ENCODE measurements around the gene MAPK8. TPM values are rescaled to one million over a fixed set of nuclear protein-coding genes. Genes with fewer than 3 reads are reported as not detected.

Gene MAPK8
- total RNA-seq, 1 donor from 2014 or later, result 43.2 TPM

DNA sequence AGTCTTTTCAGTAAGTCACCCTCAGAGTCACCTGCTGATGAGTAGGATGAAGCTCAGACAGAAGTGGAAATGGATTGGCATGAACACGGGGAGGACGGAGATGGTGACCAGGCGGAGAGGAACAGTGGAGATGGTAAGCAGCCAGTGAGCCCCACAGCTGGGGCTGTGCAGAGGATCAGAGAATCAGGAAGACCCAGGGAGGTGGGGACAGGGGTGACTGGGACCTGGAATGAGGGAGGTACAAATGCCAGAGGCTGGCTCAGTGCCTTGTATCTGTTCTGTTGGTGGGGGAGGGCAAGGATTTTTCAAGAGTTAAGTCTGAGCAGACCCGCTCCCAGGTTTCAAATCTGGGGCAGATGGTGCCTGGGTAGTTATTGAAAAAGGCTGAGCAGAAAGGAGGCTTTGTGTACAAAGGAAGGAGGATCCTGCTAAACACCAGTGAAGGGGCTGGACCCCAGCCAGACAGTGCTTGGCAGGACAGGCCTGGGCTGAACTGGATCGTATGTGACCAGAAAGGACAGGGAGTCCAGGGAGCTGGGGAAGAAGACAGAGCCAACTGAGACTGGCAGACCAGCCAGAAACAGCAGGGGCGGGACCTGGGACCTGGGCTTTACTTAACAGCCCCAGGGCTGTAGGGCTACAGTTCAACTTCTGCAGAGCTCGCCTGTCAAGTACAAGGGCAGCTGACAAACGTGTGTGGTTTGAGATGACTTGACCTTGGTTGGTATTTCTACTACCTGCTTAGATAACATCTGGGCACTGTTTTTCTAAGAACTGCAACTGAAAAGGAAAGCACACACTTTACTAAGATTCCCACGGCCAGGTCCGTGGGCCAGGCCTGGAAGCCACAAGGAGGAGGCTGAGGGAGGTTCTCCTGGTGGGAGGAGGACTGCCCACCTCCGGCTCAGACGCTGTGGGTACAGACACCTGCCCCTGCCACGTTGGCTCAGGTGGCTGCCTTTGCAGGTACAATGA is 18.8 kb upstream of the MAPK8 start:
- H3K36me3 ChIP-seq (ENCODE audit: control insufficient read depth, insufficient read depth, low read length), result no peaks in the 10 kb centered on the region
- FAIRE-seq (no peak), DNase-seq (ENCODE audit: low read depth) (no peak)
- H3K4me3 ChIP-seq (ENCODE audit: low read depth, low read length), result no peak overlapping the region
- TF ChIP-seq, protein P1, sequence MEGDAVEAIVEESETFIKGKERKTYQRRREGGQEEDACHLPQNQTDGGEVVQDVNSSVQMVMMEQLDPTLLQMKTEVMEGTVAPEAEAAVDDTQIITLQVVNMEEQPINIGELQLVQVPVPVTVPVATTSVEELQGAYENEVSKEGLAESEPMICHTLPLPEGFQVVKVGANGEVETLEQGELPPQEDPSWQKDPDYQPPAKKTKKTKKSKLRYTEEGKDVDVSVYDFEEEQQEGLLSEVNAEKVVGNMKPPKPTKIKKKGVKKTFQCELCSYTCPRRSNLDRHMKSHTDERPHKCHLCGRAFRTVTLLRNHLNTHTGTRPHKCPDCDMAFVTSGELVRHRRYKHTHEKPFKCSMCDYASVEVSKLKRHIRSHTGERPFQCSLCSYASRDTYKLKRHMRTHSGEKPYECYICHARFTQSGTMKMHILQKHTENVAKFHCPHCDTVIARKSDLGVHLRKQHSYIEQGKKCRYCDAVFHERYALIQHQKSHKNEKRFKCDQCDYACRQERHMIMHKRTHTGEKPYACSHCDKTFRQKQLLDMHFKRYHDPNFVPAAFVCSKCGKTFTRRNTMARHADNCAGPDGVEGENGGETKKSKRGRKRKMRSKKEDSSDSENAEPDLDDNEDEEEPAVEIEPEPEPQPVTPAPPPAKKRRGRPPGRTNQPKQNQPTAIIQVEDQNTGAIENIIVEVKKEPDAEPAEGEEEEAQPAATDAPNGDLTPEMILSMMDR (IDR thresholded peaks at IDR 0.05; ENCODE audit: insufficient read depth, low read length, severe bottlenecking), result no peak
- peaks cover 3% of the 10 kb centered on the region for H3K27me3 ChIP-seq (ENCODE audit: control insufficient read depth, insufficient read depth, low read length)

DNA sequence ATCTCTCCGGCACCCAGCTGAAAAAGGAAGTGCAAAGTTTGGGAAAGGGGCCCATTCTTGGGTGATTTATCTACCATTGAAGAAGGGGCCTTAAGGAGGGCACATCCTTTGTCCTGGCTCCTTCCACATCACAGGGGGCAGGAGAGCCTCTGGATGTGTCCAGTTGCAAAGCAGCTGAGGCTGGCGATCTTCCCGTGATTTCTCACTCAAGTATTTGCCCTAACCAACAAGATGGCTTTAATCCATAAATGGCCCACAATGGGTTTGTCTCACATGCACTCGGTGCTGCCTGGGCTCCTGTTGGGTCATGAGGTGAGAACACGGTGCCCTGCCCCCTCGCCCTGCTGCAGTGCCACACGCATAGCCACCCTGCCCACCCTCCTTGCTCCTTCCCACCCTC is 17.8 kb upstream of the MAPK8 start:
- Histone ChIP-seq H3K4me3 (ENCODE audit: low read depth, low read length) (no peak overlapping the region), H3K27me3 (ENCODE audit: control insufficient read depth, insufficient read depth, low read length) (peaks cover 3% of the 10 kb centered on the region), H3K36me3 (ENCODE audit: control insufficient read depth, insufficient read depth, low read length) (no peaks in the 10 kb centered on the region)
- FAIRE-seq (no peak), DNase-seq (ENCODE audit: low read depth) (no peak)
- TF ChIP-seq, protein P1 (IDR thresholded peaks at IDR 0.05; ENCODE audit: insufficient read depth, low read length, severe bottlenecking), result no peak

DNA sequence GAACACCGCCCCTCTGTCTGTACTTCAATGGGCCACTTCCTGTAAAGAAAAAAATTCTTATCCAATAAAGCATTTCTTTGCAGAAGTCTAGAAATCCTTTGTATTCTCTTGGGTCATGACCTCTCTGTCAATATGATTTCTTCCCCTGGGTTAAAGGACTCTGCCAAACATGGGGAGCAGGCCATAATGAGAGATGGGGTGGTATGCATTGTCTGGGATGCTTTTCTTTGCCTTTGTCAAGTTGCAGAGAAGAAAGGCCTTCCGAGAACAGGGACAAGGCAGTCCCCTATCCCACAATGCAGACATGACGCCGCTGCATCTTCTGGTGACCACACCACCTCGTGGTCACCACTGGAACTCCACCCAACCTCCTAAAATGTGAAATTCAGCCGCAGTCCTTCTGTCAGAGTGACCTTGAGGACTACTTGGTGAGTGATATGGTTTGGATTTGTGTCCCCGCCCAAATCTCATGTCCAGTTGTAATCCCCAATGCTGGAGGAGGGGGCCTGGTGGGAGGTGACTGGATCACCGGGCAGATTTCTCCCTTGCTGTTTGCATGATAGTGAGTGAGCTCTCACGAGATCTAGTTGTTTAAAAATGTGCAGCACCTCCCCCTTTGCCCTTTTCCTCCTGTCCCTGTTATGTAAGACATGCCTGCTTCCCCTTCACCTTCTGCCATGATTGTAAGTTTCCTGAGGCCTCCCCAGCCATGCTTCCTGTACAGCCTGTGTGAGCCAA is 16.8 kb upstream of the MAPK8 start:
- DNase-seq (ENCODE audit: low read depth), result peak; percentile 42

DNA sequence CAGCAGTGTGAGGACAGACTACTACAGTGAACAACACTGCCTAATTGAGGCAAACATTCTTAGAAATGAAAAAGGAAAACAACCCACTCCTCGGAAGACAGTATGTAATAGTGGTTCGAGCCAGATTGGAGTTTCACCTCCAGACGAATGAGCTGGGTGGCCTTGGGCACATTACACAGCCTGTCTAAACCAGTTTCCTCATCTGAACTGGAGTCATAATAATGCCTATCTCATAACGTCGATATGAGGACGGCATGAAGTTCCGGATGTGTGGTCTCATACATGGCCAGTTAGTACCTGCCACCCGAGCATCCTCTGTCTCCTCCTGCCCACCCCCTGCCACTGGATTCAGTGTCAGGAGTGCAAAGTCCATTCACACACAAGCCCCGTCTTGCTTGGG is 16.2 kb upstream of the MAPK8 start:
- TF ChIP-seq, protein P1 (IDR thresholded peaks at IDR 0.05; ENCODE audit: insufficient read depth, low read length, severe bottlenecking), result no peak
- H3K4me3 ChIP-seq (ENCODE audit: low read depth, low read length), result no peak overlapping the region
- DNase-seq (ENCODE audit: low read depth) (no peak), FAIRE-seq (no peak)
- H3K27me3 ChIP-seq (ENCODE audit: control insufficient read depth, insufficient read depth, low read length), result peaks cover 3% of the 10 kb centered on the region
- no peaks in the 10 kb centered on the region for H3K36me3 ChIP-seq (ENCODE audit: control insufficient read depth, insufficient read depth, low read length)

More for the DNA sequence above, 16.8 kb upstream of the MAPK8 start:
- H3K4me3 ChIP-seq (ENCODE audit: low read depth, low read length), result no peak overlapping the region
- peaks cover 3% of the 10 kb centered on the region for H3K27me3 ChIP-seq (ENCODE audit: control insufficient read depth, insufficient read depth, low read length)
- TF ChIP-seq, protein P1 (IDR thresholded peaks at IDR 0.05; ENCODE audit: insufficient read depth, low read length, severe bottlenecking), result peak; percentile 90
- no peaks in the 10 kb centered on the region for H3K36me3 ChIP-seq (ENCODE audit: control insufficient read depth, insufficient read depth, low read length)
- FAIRE-seq, result no peak

DNA sequence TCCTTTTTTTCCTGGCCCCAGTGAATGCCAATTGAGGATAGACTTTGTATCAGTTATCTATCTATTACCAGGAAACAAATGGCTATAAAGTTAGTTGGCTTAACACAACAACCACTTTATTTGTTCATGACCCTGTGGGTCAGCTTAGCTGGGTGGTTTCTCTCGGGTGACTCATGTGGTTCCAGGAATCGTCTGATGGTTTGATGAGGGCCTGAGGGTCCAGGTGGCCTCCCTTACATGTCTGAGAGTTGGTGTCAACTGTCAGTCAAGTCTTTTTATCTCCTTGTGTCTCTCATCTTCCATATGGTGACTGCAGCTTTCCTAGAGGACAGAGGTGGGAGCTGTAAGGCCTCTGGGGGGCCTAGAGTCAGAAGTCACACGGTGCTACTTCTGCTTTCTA is 15.3 kb upstream of the MAPK8 start:
- H3K4me3 ChIP-seq (ENCODE audit: low read depth, low read length), result no peak overlapping the region
- TF ChIP-seq, protein P1 (IDR thresholded peaks at IDR 0.05; ENCODE audit: insufficient read depth, low read length, severe bottlenecking), result no peak
- DNase-seq (ENCODE audit: low read depth), result no peak
- no peaks in the 10 kb centered on the region for H3K36me3 ChIP-seq (ENCODE audit: control insufficient read depth, insufficient read depth, low read length)
- FAIRE-seq, result no peak
- no peaks in the 10 kb centered on the region for H3K27me3 ChIP-seq (ENCODE audit: control insufficient read depth, insufficient read depth, low read length)
